ELF-1 (cell line): ENCODE measurements around the gene SEPTIN8.
A peak's percentile ranks its signal among the peaks of the same experiment; 100 is the strongest.
"Not testable (repeated sequence)": the region's sequence is repeated elsewhere in the genome, so short reads cannot be mapped to it uniquely, and the experiment has no call there.

Experiments used
- DNase-seq: peaks from one replicate; pipeline ENCODE4 v3.0.0-alpha.2; 2016; ENCODE audit warnings: low read depth, low spot score

SEPTIN8 gene

DNA sequence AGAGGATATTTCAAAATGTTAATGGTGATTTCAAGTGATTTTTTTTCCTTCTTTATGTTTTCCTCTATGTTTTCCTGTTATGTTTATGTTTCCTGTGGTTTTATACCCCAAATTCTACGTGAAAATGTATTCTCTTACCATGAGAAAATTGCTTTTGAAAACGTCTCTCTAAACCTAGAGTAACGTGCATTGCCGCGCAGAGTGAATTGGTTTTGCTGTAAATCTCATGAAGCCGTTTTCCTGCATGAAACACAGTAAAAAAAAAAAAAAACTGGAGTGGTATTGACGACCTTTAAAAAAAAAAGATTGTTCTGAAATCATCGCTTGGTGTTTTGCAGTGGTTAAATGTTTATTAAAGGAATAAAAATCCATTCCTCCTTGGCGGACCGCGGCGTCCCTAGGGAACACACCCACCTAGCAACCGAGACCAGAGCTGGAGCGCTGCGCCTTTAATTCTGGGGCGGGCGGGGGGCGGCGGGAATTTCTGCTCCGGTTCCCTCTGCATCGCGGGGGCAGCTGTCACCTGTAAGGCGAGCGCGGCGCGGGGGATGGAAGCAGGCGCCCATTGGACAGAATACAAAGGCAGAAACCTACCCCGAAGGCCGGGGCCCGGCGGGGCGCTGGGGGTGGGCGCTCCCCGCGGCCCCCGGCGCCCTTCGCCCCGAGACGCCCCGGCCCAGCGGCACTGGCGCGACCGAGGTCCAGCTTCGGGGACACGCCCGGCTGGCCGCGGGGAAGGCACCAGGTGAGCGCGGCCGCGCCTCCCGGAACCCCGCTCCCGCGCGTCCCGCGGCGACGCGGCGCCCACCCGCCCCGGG, 36.0 kb upstream of the SEPTIN8 start, which contains the start of gene SOWAHA:
Gene SOWAHA (plus strand): TSS at position 522 of the 818 bp plus-strand sequence. CDS start 320 bp downstream, outside the sequence.
- DNase-seq = no peak

- no peak for DNase-seq
Measured at GRCh38 chr5:132812123-132812765, 35.2 kb upstream of the SEPTIN8 start.

GRCh38 chr5:132810605-132811004, 33.6 kb upstream of the SEPTIN8 start:
- no peak for DNase-seq

- peak; percentile 54 for DNase-seq
Measured at GRCh38 chr5:132808866-132809265, 31.8 kb upstream of the SEPTIN8 start.

- DNase-seq = no peak
Measured at GRCh38 chr5:132808448-132808847, 31.4 kb upstream of the SEPTIN8 start.

- peak; percentile 77 for DNase-seq
Measured at GRCh38 chr5:132807163-132807838, 30.3 kb upstream of the SEPTIN8 start.

GRCh38 chr5:132806804-132807162, 29.7 kb upstream of the SEPTIN8 start:
- not testable (repeated sequence) for DNase-seq

GRCh38 chr5:132805872-132806271, 28.8 kb upstream of the SEPTIN8 start:
- DNase-seq = not testable (repeated sequence)

GRCh38 chr5:132804219-132804618, 27.2 kb upstream of the SEPTIN8 start:
- DNase-seq = not testable (repeated sequence)

- not testable (repeated sequence) for DNase-seq
Measured at GRCh38 chr5:132802685-132803066, 25.6 kb upstream of the SEPTIN8 start.

DNA sequence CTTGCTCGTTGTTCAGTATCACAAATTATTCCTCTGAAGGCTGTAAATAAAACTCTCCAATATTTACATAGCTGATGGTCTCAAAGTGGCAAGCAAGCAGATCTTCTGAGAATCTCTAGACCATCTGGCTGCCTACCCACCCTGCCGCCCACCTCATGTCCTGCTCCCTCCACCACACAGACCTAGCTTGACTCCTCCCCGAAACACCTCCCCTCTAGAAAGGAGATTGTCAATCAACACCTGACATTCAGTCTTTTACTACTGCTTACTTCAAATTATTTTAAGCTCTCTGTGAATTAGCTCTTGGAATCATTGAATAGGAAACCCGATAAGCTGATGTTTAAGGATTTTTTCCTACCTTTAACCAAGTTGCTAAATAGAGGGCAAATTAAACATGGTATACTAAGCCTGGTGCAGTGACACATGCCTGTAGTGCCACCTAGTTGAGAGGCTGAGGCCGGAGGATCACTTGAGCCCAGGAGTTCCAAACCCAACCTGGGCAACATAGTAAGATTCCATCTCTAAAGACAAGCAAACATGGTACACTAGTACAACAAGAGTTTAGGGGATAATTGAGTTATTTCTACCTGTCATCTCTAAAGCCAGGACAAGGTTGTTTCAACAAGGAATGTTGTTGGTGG, 25.1 kb upstream of the SEPTIN8 start:
- DNase-seq = no peak

- no peak for DNase-seq
Measured at GRCh38 chr5:132800545-132800944, 23.5 kb upstream of the SEPTIN8 start.

GRCh38 chr5:132799392-132799791, 22.4 kb upstream of the SEPTIN8 start:
- DNase-seq = no peak

- no peak for DNase-seq
Measured at GRCh38 chr5:132797651-132798050, 20.6 kb upstream of the SEPTIN8 start.

DNA sequence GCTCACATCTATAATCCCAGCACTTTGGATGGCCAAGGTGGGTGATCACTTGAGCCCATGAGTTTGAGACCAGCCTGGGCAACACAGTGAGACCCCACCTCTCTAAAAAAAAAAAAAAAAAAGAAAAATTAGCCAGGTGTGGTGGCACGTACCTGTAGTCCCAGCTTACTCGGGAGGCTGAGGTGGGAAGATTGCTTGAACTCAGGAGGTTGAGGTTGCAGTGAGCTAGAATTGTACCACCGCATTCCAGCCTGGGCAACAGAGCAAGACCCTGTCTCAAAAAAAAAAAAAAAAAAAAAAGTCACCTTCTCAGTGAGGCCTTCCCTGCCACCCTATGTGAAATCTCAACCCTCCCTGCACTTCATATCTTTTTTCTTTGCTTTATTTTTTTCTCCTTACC, 14.0 kb upstream of the SEPTIN8 start:
- DNase-seq = no peak

GRCh38 chr5:132790201-132790865, 13.3 kb upstream of the SEPTIN8 start:
- DNase-seq = no peak

- DNase-seq = no peak
Measured at GRCh38 chr5:132788990-132789886, 12.2 kb upstream of the SEPTIN8 start.

DNA sequence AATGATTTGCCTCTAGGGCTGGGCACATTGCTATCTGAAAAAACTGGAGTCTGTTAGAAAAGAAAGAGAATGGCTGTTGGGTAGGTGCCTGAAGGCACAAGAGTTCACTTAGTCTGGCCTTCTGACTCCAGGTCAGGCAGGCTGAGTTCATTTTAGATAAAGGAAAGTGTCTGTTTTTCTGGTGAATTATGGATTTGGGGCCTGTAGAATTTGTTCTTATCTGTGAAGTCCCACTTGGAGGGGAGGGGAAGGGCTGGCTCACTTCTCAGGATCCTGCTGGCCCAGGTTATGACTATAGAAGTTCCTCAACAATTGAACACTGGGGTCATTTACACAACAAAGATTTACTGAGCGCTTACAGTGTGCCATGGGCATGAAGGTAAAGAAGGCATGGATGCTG, 11.5 kb upstream of the SEPTIN8 start:
- peak; percentile 40 for DNase-seq

DNA sequence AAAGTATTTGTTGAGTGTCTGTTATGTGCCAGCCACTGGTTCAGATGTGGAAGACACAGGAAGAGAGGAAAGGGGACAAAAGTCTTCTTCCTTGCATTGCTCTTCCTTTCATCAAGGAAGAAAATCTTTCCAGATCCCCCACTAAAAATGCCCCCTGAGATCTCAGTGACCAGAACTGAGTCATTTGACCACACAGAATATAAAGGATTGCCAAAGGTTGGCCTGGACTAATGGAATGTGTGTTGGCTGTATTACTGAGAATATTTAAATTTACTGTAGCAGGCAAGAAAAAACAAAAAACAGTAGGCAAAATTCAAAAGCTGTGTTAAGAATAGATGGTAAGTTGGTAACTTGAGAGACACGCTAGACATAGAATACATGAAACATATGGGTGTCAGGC, 10.0 kb upstream of the SEPTIN8 start:
- no peak for DNase-seq

DNA sequence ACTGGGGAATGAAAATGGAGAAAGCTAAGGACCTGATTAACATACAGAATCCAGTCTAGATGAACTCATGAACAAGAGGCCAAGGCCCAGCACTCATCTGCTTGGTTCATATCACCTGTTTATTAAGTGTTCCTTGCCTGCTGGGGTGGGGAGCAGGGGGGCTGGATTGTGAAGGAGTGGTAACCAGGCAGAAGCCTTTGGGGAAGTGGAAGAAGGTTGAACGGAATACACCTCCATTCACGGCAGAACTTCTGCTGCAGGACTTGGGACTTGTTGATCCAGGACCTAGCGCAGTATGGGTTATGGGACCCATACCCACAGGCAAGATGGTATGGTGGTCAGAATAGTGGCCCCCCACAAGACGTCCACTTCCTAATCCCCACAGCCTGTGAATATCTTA, 8.8 kb upstream of the SEPTIN8 start:
- no peak for DNase-seq
